ENCODE data around the gene ADAMTS16.

The ADAMTS16 gene

GRCh38 chr5:5348135-5348534, 208.0 kb downstream of the ADAMTS16 start:
- DNase-seq (ENCODE audit: low spot score) = no peak

GRCh38 chr5:5348576-5348975, 208.4 kb downstream of the ADAMTS16 start:
- DNase-seq (ENCODE audit: low spot score) = no peak

DNA sequence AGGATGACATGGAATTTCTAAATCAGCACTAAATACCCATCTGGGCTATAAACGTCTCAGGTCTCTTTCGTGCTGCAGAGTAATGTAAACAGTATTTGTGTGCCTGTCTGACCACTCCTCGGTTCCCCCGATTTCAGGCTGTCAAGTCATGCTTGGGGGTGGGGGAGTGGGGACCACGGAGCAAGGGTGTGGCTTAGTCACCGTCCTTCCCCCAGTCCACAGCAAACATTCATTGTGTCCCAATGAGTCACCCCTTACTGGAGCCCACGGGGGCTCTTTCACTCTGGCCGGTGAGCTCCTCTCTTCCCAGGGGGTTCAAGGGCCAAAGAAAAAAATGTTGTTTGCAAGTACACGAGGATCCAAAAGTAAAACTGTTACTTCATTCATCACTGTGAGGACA, 210.0 kb downstream of the ADAMTS16 start:
- DNase-seq (ENCODE audit: low spot score) = no peak

DNA sequence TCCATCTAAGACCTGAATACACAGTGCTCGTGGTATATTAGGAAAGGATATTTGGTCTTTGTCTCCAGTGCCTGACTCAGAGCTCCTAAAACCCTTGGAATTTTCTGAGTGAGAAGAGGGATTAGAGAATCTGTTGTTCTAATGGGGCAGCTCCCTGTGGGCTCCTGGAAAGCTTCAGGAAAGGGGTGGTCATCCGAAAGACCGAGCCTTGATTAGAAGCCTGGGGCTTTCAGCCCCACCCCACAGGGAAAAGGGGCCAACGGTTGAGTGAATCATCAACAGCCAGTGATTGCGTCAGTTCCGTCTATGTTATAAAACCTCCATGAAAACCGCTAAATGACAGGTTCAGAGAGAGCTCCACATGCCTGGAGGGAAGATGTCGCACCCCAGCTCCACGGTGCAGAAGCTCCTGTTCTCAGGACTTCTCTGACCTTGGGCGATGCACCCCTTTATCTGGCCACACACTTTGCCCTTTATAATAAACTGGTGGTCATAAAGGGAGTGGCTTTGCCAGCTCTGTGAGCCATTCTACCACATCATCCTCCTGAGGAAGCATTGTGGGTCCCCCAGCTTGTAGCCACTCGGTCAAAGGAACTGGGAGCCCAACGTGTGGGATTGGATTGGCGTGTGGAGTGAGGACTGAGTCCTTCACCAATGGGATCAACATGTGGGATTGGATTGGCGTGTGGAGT, 211.3 kb downstream of the ADAMTS16 start:
- DNase-seq (ENCODE audit: low spot score) = no peak

DNA sequence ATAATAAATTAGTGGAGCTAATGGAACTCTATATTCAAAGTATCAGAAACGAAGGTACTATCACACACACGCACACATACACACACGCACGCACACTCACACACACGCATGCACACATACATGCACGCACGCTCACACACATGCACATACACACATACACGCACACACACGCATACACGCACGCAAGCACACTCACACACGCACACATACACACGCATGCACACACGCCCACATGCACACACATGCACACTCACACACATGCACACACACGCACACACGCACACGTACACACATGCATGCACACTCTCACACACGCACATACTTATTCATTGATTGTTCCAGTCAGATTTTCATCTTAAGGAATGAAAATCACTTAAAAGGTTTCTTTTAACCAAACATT, 212.5 kb downstream of the ADAMTS16 start:
- no peak for DNase-seq (ENCODE audit: low spot score)

GRCh38 chr5:5353681-5354080, 213.6 kb downstream of the ADAMTS16 start:
- no peak for DNase-seq (ENCODE audit: low spot score)

GRCh38 chr5:5356765-5357164, 216.6 kb downstream of the ADAMTS16 start:
- no peak for DNase-seq (ENCODE audit: low spot score)

GRCh38 chr5:5359618-5360017, 219.5 kb downstream of the ADAMTS16 start:
- no peak for DNase-seq (ENCODE audit: low spot score)

- DNase-seq (ENCODE audit: low spot score) = no peak
Measured at GRCh38 chr5:5360363-5360940, 220.3 kb downstream of the ADAMTS16 start.

DNA sequence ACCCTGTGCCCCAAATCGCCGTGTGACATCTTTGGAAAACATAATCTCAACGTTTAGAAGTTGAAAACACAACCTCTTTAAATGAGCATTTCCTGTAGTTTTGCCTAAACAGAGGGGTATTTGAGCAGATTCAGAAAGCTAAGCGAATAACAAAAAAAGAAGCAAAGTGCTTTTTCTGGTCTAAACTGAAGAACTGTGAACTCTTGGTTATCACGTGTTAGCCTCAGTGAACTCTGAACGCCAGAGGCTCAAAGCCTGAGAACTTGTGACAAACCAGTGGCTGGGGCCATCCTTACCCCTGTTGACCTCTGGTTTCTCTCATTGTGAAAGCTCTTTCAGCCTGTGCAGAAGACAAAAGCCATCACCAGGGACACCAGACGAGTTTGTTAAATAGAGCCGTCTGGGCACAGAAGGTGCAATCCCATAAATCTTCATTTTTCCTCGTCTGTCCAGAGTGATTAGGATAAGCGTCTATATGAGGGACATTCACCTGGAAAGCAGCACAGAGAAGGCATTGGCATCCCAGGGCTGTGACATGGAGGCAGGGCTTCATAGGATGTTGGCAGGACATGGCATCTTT, 220.9 kb downstream of the ADAMTS16 start:
- DNase-seq (ENCODE audit: low spot score) = peak; percentile 13

DNA sequence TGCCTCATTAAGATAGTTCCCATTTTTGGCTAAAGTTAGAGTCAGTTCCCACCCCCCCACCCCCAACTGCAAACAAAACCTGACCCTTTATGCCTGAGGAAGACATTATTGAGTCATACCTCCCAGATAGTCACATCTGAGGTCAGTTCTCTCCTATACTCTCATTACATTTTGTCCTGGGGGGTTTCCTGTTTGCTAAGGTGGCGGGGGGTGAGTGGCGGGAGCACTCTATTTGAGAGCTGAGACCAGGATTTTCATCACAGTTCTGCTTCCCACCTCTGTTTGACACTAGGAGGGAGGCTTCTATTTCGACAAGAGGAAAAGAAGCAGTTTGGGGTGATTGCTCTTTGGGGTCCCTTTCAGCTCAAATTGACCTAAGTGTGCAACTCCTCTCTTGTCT, 222.9 kb downstream of the ADAMTS16 start:
- no peak for DNase-seq (ENCODE audit: low spot score)

DNA sequence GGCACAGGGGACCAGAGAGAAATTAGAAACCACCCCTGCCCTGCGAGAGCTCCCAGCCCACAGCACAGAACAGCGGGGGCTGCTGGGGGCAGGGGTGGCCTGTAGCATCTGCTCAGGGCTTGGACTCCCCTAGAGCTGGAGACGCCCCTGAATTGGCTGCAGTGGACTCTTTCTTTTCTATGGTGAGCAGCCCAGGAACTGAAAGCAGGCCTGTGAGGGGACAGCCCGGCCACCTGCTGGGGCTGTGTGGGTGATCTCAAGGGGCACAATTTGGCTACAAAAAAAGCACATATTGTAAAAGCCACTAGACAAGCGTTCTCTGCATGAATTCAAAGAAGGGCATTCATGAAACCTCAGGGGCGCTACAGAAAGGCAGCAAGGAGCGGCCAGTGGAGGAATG, 224.8 kb downstream of the ADAMTS16 start:
- no peak for DNase-seq (ENCODE audit: low spot score)

DNA sequence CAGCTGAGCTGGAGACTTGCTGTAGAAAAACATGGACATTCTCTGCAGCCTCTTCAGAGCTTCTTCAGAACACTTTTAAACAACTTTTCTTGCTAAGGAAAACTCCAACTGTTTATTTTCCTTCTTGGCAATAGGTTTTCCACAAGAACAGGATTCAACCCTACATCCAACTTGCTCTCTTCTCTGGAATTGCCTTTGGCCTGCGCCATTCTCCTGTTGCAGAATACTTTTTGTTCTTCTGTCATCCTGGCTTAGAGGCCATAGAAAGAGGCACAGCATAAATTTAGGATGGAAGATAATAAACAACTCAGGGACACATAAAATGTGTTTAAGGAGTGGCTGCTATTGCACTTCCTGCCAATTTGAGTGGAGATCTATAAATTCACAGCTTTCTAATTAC, 227.6 kb downstream of the ADAMTS16 start:
- DNase-seq (ENCODE audit: low spot score) = no peak

- DNase-seq (ENCODE audit: low spot score) = no peak
Measured at GRCh38 chr5:5369051-5369605, 229.0 kb downstream of the ADAMTS16 start.

All from HuH-7.5 (cell line).